ENCODE results near the gene APLF. TPM values are rescaled to one million over a fixed set of nuclear protein-coding genes. Genes with fewer than 3 reads are reported as not detected.

APLF gene
- total and polyA plus RNA-seq, 8 donors = 0.85 to 4.2 (median 1.9) TPM

GRCh38 chr2:68536000-68536399 is 68.6 kb downstream of the APLF start:
- intact Hi-C loops (cut with DNase I) = no loop called here
- Histone ChIP-seq H3K27me3 (no peaks in the 10 kb centered on the region), H3K4me3 (no peak overlapping the region), H3K36me3 (no peaks in the 10 kb centered on the region), H3K4me1 (no peaks in the 10 kb centered on the region), H3K9me3 (no peaks in the 10 kb centered on the region), H3K27ac (no peak overlapping the region)
- no peak for ATAC-seq
- no peak for TF ChIP-seq CTCF (IDR thresholded peaks at IDR 0.05)
- FAIRE-seq = no peak
- WGBS, 2 donors = 91 to 94% methylated on average over 3 of the region's 3 CpGs
- no peak for DNase-seq

- H3K4me1 ChIP-seq = no peaks in the 10 kb centered on the region
- intact Hi-C loops (cut with DNase I) = no loop called here
- no peak overlapping the region for H3K27ac ChIP-seq
- DNase-seq (no peak), ATAC-seq (no peak), FAIRE-seq (no peak)
- WGBS, 2 donors = 89 to 93% methylated on average over 4 of the region's 4 CpGs
- H3K36me3 ChIP-seq = no peaks in the 10 kb centered on the region
- TF ChIP-seq CTCF (IDR thresholded peaks at IDR 0.05) = no peak
- H3K4me3 ChIP-seq = no peak overlapping the region
- no peaks in the 10 kb centered on the region for H3K9me3 ChIP-seq
- H3K27me3 ChIP-seq = no peaks in the 10 kb centered on the region
Observed at GRCh38 chr2:68537011-68537410, 69.6 kb downstream of the APLF start.

GRCh38 chr2:68537809-68538208 is 70.4 kb downstream of the APLF start:
- FAIRE-seq = no peak
- Histone ChIP-seq H3K27ac (no peak overlapping the region), H3K4me3 (no peak overlapping the region), H3K36me3 (no peaks in the 10 kb centered on the region), H3K27me3 (no peaks in the 10 kb centered on the region), H3K9me3 (no peaks in the 10 kb centered on the region), H3K4me1 (no peaks in the 10 kb centered on the region)
- DNase-seq = no peak
- WGBS, 2 donors = 80 to 87% methylated on average over 2 of the region's 2 CpGs
- no peak for ATAC-seq
- intact Hi-C loops (cut with DNase I) = no loop called here
- TF ChIP-seq CTCF (IDR thresholded peaks at IDR 0.05) = no peak

- Histone ChIP-seq H3K9me3 (no peaks in the 10 kb centered on the region), H3K4me3 (no peak overlapping the region), H3K27ac (no peak overlapping the region), H3K4me1 (no peaks in the 10 kb centered on the region), H3K36me3 (peaks cover 0 to 3% (median 0%) of the 10 kb centered on the region in 3 donors), H3K27me3 (no peaks in the 10 kb centered on the region)
- DNase-seq = no peak
- no peak for TF ChIP-seq CTCF (IDR thresholded peaks at IDR 0.05)
- intact Hi-C loops (cut with DNase I) = no loop called here
- 93 to 96% methylated on average over 2 of the region's 2 CpGs for WGBS, 2 donors
- FAIRE-seq = no peak
- no peak for ATAC-seq
Observed at GRCh38 chr2:68544811-68545210, 77.4 kb downstream of the APLF start.

GRCh38 chr2:68548396-68548795 is 81.0 kb downstream of the APLF start:
- Histone ChIP-seq H3K4me3 (no peak overlapping the region), H3K36me3 (peaks cover 0 to 3% (median 0%) of the 10 kb centered on the region in 3 donors), H3K27ac (no peak overlapping the region), H3K9me3 (no peaks in the 10 kb centered on the region), H3K4me1 (no peaks in the 10 kb centered on the region), H3K27me3 (no peaks in the 10 kb centered on the region)
- no peak for FAIRE-seq
- WGBS, 2 donors = 28 to 49% methylated on average over 1 of the region's 1 CpG
- ATAC-seq = no peak
- no peak for DNase-seq
- intact Hi-C loops (cut with DNase I) = no loop called here
- TF ChIP-seq CTCF (IDR thresholded peaks at IDR 0.05) = no peak
